HUDEP-2 (cell line): ENCODE results near the gene SBF2.

Experiments
- DNase-seq, 76 experiments: peaks; one replicate each; lab custom pipeline; 2025; ENCODE audit not compliant: unreplicated experiment in 76 of 76; lab: John Stamatoyannopoulos, UW

SBF2 gene

DNA sequence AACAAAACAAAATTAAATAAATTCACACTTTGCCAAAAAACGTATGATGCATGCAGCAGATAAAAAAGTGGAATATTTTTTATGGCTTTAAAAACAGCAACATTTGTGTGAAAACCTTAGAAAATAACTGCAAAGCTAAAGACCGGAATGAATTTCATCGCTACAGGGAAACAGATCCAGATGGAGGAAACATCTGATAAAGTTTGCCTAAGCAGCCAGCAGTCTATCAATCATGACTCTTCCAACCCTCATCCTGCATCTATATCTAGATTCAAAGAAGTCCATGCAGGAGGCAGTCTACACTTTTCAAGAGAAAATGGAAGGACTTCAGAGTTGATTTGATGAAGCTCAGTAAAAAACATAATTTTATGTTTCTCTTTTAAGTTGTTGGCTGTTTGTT, 503.3 kb downstream of the SBF2 start:
- peak in 1 of 76 experiments; percentile 14 for DNase-seq

DNA sequence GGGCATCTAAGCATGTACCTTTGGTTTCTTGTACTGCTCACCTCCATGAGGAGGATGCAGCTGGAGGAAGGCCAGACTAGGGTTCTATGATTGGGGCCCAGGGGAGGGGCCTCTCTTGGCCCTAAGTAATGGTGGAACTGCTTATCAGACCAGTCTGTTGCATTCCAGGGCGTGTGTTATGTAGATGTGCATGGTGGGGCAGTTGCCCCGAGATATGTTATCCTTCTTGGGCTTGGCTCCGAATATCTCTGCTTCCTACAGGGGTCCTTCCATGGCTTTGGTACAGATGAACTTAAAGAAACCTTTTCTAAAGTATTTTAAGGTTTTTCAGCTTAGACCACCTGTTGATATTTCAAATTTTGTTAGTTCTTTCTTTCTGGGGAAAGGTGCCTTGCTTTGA, 504.1 kb downstream of the SBF2 start:
- DNase-seq, result peak in 73 of 76 experiments; percentile 7 to 86 (median 63)

GRCh38 chr11:9787981-9788521, 506.0 kb downstream of the SBF2 start:
- no peak for DNase-seq

GRCh38 chr11:9787260-9787659, 506.8 kb downstream of the SBF2 start:
- DNase-seq, result no peak

- DNase-seq, result peak in 38 of 76 experiments; percentile 3 to 63 (median 23)
These were observed 509.3 kb downstream of the SBF2 start for GRCh38 chr11:9784602-9785315.

GRCh38 chr11:9783986-9784385, 510.0 kb downstream of the SBF2 start:
- no peak for DNase-seq

GRCh38 chr11:9780929-9781328, 513.1 kb downstream of the SBF2 start:
- no peak for DNase-seq

- no peak for DNase-seq
These were observed 516.5 kb downstream of the SBF2 start for GRCh38 chr11:9777525-9777924.

DNA sequence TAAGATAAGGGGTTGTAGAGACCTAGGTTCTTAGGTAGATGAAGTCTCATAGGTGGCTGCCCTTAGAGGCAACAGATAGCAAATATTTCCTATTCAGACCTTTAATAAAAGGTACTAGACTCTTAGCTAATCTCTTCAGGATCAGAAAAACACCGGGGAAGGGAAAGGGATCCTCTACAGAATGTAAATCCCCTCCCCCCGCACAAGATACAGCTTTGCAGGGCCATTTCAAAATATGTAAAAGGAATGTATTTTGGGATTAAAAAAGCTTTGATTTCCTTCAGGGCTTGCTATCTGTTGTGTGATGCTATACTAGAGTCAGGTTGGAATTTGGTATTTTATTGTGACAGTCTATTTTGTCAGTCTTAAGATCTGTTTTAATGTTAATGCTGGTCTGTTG, 517.0 kb downstream of the SBF2 start:
- no peak for DNase-seq

GRCh38 chr11:9776203-9776602, 517.8 kb downstream of the SBF2 start:
- no peak for DNase-seq

DNA sequence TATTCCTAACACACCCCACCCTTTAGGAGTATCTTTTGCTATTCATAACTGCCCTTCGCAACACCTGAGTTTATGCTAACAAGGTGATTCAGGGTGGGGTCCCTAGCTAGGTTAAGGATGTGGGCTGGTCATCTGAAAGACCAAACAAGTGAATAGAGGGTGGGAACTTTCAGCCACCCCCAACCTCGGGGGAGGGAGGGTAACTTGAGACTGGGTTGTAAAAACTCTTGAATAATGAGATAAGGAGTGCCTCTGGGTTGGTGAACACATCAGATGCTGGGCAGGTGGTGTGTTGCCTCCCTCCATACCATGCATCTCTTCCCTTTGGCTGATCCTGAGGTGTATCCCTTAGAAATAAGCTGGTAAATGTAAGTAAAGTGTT, 518.6 kb downstream of the SBF2 start:
- no peak for DNase-seq

DNA sequence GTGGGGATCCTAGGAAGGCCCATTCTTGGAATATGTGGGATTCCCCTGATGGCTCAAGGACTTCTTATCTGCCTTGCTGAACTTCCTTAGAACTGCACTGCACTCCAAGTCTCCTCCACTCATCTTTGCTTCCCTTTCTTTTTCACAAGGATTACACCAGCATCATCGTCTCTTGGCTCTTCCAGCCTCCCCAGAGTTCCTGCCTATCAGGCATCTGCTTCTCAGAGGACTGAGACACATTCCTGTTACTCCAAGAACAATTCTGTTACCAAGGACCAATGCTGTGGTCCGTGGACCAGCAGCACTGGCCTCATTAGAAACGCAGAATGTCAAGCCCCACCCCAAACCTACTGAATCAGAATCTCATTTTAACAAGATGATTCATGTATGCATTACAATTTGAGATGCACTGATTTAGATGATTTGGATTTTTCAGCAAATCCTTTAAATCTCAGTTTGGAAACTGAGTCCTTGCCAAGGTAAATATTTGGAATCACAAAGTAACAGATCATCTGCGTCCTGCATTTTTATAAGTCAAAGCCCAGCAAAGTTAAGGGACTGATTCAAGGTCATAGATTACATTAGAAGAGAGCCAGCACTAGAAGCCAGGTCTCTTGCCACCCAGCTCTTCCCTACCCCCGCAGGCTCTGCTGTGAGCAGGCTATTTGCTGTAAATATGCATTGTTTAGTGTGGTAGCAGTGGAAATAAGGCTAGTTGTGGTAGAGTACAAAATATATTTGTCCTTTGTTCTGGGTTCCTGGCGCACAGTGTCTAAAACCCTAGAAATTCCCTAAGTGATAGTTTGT, 519.2 kb downstream of the SBF2 start:
- DNase-seq, result no peak

DNA sequence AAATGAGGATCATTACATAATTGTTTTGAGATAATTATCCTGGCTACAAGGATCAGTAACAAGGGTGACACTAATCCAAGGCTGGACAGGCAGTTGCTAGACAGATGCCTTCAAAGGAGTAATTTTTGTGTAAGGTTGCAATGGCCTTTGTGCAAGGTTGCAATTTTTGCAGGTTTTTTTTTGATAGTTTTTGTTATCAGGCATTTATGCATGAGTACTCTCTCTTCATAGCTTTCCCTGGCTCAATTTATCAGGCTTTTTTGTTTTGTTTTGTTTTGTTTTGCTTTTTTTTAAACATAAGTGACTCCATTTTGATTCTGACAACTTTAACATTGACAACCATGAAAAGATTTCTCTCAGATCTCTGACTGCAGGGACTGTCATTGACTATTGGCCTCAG, 519.9 kb downstream of the SBF2 start:
- DNase-seq, result no peak

DNA sequence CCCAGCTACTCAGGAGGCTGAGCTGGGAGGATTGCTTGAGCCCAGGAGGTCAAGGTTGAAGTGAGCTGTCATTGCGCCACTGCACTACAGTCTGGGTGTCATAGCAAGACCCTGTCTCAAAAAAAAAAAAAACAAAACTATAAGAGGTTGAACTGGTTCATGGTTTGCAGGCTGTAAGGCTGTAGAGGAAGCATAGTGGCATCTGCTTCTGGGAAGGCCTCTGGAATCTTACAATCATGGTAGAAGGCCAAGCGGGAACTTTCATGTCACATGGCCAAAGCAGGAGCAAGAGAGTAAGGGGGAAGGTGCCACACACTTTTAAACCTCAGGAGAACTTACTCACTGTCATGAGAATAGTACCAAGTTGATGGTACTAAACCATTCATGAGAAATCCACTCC, 520.5 kb downstream of the SBF2 start:
- DNase-seq, result no peak

DNA sequence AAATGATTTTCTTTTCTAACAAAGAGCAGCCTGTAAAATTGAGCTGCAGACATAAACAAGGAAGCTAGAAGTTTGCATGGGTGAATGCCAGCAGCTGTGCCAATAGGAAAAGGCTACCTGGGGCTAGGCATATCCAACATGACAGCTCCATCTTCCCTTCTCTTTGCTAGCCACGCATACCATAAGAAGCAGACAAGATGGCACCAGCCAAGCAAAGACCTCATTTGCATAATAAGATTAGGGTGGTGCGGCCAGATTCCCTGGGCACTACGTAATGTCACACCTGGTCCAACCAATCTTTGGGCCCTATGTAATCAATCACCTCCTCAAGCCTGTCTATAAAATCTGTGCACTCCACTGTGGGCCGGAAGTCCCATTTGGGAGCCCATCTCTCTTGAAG, 521.8 kb downstream of the SBF2 start:
- DNase-seq, result no peak

DNA sequence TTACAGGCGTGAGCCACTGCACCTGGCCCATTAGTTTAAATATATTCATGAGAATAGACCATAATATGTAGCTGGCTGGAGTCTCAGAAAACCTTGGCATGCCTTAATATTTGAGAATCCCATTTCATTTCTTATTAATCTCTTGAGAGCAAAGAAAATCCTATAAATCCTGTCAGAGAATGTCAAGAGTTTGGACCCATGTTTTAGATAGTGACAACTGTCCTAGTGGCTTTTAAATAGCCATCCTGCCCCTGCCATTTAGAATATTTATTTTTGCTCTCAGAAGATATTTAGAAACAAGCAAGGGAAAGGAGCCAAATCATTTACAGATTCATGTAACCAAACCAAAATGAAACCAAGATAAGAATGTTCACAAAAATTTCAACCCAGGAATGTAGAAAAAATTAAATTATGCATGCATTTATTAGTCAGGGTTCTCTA, 522.9 kb downstream of the SBF2 start:
- DNase-seq, result no peak

GRCh38 chr11:9769621-9770020, 524.4 kb downstream of the SBF2 start:
- no peak for DNase-seq

GRCh38 chr11:9765320-9766101, 528.5 kb downstream of the SBF2 start:
- no peak for DNase-seq

DNA sequence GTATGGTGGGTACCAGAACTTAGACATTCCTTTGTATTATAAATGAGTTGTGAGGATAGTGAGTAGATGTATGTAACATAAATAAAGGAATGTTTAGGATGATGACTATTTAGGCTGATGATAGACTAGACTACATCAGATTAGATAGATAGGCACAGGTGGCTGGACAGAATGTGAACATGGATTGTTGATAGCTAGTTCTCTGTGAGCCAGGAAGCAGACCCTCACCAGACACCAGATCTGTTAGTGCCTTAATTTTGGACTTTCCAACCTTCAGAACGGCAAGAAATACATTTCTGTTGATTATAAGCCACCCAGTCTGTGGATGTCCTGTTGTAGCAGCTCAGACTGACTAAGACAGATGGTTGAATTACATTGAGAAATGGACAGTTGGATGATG, 530.7 kb downstream of the SBF2 start:
- DNase-seq, result no peak

- no peak for DNase-seq
These were observed 531.5 kb downstream of the SBF2 start for GRCh38 chr11:9762531-9762930.

DNA sequence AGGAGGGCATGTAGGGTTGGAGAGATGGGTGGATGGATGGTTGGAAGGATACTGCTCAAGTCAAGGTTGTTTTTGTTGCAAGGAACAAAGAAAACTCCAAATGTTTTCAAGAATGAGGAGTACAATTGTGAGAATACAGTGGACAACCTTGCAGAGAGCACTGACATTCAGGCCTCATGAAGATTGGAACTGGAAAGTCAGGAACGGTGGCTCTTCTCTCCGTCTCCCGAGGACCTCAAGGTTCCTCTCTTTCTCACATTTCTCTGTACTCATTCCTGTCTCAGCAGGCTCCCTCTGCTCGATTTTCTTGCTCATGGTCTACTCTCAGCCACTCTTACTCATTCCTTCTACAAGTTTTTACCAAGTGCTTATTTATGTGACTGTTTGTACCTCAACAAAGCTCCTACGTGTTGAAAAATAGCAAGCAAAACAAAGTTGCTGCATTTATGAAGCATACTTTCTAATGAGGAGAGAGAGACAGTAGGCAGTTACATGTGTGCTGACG, 532.5 kb downstream of the SBF2 start:
- no peak for DNase-seq
